ENCODE results near the gene ALDH2.

The ALDH2 gene

DNA sequence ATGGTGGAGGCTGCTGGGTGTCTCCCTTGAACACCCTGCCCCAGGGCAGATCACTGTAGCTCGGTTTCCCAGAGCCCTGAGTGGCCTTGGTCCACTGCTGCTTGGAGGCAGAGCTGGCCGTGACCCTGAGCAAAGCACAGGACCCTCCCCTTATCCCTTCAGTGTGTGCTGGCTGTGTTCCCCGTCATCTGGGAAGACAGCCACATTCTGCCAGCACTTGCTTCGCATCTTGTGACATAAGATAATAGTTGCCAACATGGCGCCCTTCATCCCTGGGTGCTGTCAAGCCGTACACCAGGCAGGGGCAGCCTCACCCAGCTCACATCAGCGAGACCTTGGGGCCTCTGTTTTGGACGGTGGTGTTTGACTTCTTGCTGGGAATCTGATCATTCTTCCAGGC lies 12.1 kb upstream of the ALDH2 start:
- no peak for FAIRE-seq
- TF ChIP-seq, protein P1, sequence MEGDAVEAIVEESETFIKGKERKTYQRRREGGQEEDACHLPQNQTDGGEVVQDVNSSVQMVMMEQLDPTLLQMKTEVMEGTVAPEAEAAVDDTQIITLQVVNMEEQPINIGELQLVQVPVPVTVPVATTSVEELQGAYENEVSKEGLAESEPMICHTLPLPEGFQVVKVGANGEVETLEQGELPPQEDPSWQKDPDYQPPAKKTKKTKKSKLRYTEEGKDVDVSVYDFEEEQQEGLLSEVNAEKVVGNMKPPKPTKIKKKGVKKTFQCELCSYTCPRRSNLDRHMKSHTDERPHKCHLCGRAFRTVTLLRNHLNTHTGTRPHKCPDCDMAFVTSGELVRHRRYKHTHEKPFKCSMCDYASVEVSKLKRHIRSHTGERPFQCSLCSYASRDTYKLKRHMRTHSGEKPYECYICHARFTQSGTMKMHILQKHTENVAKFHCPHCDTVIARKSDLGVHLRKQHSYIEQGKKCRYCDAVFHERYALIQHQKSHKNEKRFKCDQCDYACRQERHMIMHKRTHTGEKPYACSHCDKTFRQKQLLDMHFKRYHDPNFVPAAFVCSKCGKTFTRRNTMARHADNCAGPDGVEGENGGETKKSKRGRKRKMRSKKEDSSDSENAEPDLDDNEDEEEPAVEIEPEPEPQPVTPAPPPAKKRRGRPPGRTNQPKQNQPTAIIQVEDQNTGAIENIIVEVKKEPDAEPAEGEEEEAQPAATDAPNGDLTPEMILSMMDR (IDR thresholded peaks at IDR 0.05; ENCODE audit: insufficient read depth, missing control alignments): no peak
- DNase-seq (ENCODE audit: insufficient read length, low spot score): no peak

- DNase-seq (ENCODE audit: insufficient read length, low spot score): no peak
- no peak for FAIRE-seq
- TF ChIP-seq, protein P1 (IDR thresholded peaks at IDR 0.05; ENCODE audit: insufficient read depth, missing control alignments): no peak
These were observed 10.5 kb upstream of the ALDH2 start for GRCh38 chr12:111756196-111756595.

GRCh38 chr12:111756681-111757080 lies 10.1 kb upstream of the ALDH2 start:
- TF ChIP-seq, protein P1 (IDR thresholded peaks at IDR 0.05; ENCODE audit: insufficient read depth, missing control alignments): no peak
- DNase-seq (ENCODE audit: insufficient read length, low spot score) (no peak), FAIRE-seq (no peak)

DNA sequence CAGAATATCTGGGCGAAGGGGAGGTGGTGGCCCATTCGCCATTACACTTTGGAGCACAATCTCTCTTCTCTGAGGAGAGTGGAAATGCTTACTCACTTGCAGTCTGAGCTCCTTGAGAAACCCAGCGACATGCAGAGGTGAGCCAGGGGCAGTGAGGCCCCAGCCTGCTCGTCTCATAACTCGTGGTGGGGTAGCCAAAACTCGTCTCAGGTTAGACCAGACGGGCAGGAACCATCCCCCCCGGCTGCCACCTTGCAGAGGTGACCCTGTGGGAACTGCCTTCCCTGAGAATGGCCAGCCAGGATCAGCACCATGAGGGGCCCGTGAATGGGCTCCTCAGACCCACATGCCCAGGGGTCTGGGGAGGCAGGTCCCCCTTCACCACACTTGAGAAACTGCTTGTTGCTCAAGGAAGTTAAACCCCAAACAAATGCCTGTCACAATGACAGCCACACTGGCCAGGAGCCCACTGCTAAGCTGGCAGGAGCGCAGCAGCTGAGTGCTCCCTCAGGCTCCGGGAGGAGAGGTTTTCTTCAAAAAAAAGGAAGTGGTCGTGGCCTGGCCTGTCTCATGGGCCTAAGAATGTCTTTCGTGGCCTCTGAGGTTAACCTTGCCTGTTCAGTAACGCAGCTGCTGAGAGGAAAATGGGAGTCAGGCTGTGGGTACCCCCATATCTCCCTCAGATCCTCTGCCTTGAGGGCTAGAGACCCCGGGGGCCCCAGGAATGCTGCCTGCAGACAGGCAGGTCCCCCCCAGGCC lies 9.2 kb upstream of the ALDH2 start:
- DNase-seq (ENCODE audit: insufficient read length, low spot score): no peak
- no peak for FAIRE-seq
- TF ChIP-seq, protein P1 (IDR thresholded peaks at IDR 0.05; ENCODE audit: insufficient read depth, missing control alignments): no peak

GRCh38 chr12:111758120-111758561 lies 8.6 kb upstream of the ALDH2 start:
- FAIRE-seq: no peak
- TF ChIP-seq, protein P1 (IDR thresholded peaks at IDR 0.05; ENCODE audit: insufficient read depth, missing control alignments): no peak
- no peak for DNase-seq (ENCODE audit: insufficient read length, low spot score)

DNA sequence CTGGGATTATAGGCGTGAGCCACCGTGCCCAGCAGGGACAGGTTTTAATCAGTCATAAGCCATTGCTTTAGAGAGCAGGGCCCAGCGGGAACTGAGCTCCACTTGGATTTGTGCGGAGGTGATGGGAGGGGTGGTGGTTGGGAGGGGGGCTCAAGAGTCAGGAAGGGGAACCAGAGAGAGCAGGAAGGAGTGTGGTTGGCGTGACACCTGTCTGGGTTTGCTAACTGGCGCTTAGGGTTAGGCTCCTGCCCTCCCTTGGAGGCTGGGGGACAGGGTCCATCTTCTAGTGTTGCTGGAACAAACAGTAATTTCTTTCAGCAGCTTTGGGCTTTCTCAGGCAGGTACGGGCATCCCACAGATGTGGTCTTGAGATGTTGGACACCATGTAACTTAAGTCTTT lies 7.5 kb upstream of the ALDH2 start:
- DNase-seq (ENCODE audit: insufficient read length, low spot score): no peak
- TF ChIP-seq, protein P1 (IDR thresholded peaks at IDR 0.05; ENCODE audit: insufficient read depth, missing control alignments): no peak
- no peak for FAIRE-seq

- FAIRE-seq (peak; percentile 81), DNase-seq (ENCODE audit: insufficient read length, low spot score) (peak; percentile 81)
- TF ChIP-seq, protein P1 (IDR thresholded peaks at IDR 0.05; ENCODE audit: insufficient read depth, missing control alignments): no peak
These were observed 6.7 kb upstream of the ALDH2 start for GRCh38 chr12:111759991-111760390.
